Measurements from ENCODE around the gene SDHC. TPM values are rescaled to one million over a fixed set of nuclear protein-coding genes. Genes with fewer than 3 reads are reported as not detected.

SDHC gene
- total RNA-seq, 1 donor: 20.3 TPM

GRCh38 chr1:161274874-161275273 is 39.3 kb upstream of the SDHC start:
- TF ChIP-seq CTCF (IDR thresholded peaks at IDR 0.05; ENCODE audit: insufficient read depth, low read depth, low read length): no peak
- no peak overlapping the region for H3K4me3 ChIP-seq (ENCODE audit: low read depth, low read length)
- no peak for DNase-seq (ENCODE audit: low read depth)

GRCh38 chr1:161282991-161283390 is 31.2 kb upstream of the SDHC start:
- no peak for DNase-seq (ENCODE audit: low read depth)
- no peak overlapping the region for H3K4me3 ChIP-seq (ENCODE audit: low read depth, low read length)
- no peak for TF ChIP-seq CTCF (IDR thresholded peaks at IDR 0.05; ENCODE audit: insufficient read depth, low read depth, low read length)

- no peak overlapping the region for H3K4me3 ChIP-seq (ENCODE audit: low read depth, low read length)
- TF ChIP-seq CTCF (IDR thresholded peaks at IDR 0.05; ENCODE audit: insufficient read depth, low read depth, low read length): no peak
- DNase-seq (ENCODE audit: low read depth): no peak
These were observed 29.1 kb upstream of the SDHC start for GRCh38 chr1:161285113-161285512.

- no peak overlapping the region for H3K4me3 ChIP-seq (ENCODE audit: low read depth, low read length)
- no peak for TF ChIP-seq CTCF (IDR thresholded peaks at IDR 0.05; ENCODE audit: insufficient read depth, low read depth, low read length)
- no peak for DNase-seq (ENCODE audit: low read depth)
These were observed 28.7 kb upstream of the SDHC start for GRCh38 chr1:161285521-161285920.

GRCh38 chr1:161287482-161288054 is 26.6 kb upstream of the SDHC start:
- no peak for TF ChIP-seq CTCF (IDR thresholded peaks at IDR 0.05; ENCODE audit: insufficient read depth, low read depth, low read length)
- no peak overlapping the region for H3K4me3 ChIP-seq (ENCODE audit: low read depth, low read length)
- DNase-seq (ENCODE audit: low read depth): no peak

GRCh38 chr1:161290779-161291178 is 23.4 kb upstream of the SDHC start:
- TF ChIP-seq CTCF (IDR thresholded peaks at IDR 0.05; ENCODE audit: insufficient read depth, low read depth, low read length): no peak
- H3K4me3 ChIP-seq (ENCODE audit: low read depth, low read length): no peak overlapping the region
- DNase-seq (ENCODE audit: low read depth): no peak

- no peak overlapping the region for H3K4me3 ChIP-seq (ENCODE audit: low read depth, low read length)
- DNase-seq (ENCODE audit: low read depth): no peak
- no peak for TF ChIP-seq CTCF (IDR thresholded peaks at IDR 0.05; ENCODE audit: insufficient read depth, low read depth, low read length)
These were observed 16.8 kb upstream of the SDHC start for GRCh38 chr1:161297415-161297814.

All from fibroblast of villous mesenchyme (primary cell).